ENCODE results near the gene NPY. TPM values are rescaled to one million over a fixed set of nuclear protein-coding genes. Genes with fewer than 3 reads are reported as not detected.
A peak's percentile ranks its signal among the peaks of the same experiment; 100 is the strongest.

The NPY gene
- total and polyA plus RNA-seq, 5 experiments from 2014 or later, result not detected

DNA sequence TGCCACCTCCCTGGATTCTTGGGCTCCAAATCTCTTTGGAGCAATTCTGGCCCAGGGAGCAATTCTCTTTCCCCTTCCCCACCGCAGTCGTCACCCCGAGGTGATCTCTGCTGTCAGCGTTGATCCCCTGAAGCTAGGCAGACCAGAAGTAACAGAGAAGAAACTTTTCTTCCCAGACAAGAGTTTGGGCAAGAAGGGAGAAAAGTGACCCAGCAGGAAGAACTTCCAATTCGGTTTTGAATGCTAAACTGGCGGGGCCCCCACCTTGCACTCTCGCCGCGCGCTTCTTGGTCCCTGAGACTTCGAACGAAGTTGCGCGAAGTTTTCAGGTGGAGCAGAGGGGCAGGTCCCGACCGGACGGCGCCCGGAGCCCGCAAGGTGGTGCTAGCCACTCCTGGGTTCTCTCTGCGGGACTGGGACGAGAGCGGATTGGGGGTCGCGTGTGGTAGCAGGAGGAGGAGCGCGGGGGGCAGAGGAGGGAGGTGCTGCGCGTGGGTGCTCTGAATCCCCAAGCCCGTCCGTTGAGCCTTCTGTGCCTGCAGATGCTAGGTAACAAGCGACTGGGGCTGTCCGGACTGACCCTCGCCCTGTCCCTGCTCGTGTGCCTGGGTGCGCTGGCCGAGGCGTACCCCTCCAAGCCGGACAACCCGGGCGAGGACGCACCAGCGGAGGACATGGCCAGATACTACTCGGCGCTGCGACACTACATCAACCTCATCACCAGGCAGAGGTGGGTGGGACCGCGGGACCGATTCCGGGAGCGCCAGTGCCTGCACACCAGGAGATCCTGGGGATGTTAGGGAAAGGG is 913 bp downstream of the NPY start:
- peak in 1 of 2 donors; percentile 15 for ATAC-seq
- Mint-ChIP-seq H3K4me1 (peaks cover 4 to 20% (median 17%) of the 10 kb centered on the region in 4 donors), H3K27me3 (peaks cover 25 to 56% (median 44%) of the 10 kb centered on the region in 5 donors), H3K4me3 (peak overlapping the region; percentile 44 to 86 (median 62)), H3K27ac (no peak overlapping the region), H3K9me3 (no peaks in the 10 kb centered on the region), H3K36me3 (no peaks in the 10 kb centered on the region)
- peak in 1 of 10 donors; percentile 57 for DNase-seq
- POLR2A ChIA-PET, result no interaction called here

DNA sequence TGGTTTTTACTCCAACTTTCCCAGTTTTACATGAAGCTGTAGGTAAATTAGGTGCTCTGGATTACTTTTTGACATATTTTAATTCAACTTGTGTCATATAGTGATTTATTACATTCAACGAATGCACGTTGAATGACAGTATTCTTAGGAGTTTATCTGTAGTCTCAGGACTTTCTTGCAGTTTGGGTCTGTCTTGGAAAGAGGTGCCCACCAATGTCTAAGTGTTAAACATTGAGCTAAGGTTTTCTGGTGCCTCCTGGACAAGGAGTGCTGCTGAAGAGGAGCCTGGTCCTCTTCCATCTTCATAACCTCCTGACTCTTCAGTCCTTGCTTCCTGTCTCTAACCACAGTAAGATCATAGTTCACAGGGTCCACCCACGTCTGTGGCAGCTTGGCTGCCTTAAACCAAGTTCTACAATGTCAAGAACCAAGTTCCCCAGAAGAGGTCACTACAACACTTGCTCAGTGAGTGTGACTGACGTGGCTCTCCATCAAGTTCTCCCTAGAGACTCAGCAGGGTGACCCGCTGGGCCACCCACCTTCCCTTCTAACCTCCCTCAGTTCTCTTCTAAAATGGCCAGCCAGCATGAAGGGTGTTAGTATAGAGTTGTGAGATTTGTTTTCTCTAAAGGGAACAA is 6.1 kb downstream of the NPY start:
- Mint-ChIP-seq H3K4me3 (no peak overlapping the region), H3K27ac (no peak overlapping the region), H3K9me3 (no peaks in the 10 kb centered on the region), H3K27me3 (peaks cover 20 to 43% (median 31%) of the 10 kb centered on the region in 5 donors), H3K4me1 (peaks cover 6 to 12% (median 10%) of the 10 kb centered on the region in 4 donors), H3K36me3 (no peaks in the 10 kb centered on the region)
- ATAC-seq, result peak; percentile 76 to 92
- POLR2A ChIA-PET, result no interaction called here
- DNase-seq, result peak in 7 of 10 donors; percentile 21 to 59 (median 29)

DNA sequence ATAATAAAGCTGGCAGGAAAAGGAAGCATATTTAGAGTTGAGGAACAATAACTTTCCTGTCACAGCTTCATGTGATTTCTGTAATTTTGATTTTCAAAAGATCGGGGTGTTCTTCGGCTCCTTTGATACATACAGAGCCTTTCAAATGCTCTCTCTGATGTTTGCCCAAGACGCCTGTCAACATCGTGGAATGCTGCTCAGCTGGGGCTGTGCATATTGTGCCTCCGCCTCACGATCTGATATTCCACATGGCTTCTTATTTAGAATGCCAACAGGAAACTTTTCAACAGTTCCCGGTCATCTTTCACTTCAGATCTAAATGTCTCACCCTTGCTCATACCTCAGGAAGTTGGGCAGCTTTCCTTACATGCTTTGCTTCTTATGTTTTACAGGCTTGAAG is 7.3 kb downstream of the NPY start:
- POLR2A ChIA-PET, result no interaction called here
- ATAC-seq, result no peak
- H3K9me3 Mint-ChIP-seq, result no peaks in the 10 kb centered on the region
- no peak overlapping the region for H3K27ac Mint-ChIP-seq
- no peak overlapping the region for H3K4me3 Mint-ChIP-seq
- H3K4me1 Mint-ChIP-seq, result peaks cover 6 to 8% (median 6%) of the 10 kb centered on the region in 4 donors
- no peaks in the 10 kb centered on the region for H3K36me3 Mint-ChIP-seq
- peaks cover 19 to 35% (median 23%) of the 10 kb centered on the region in 5 donors for H3K27me3 Mint-ChIP-seq
- no peak for DNase-seq

DNA sequence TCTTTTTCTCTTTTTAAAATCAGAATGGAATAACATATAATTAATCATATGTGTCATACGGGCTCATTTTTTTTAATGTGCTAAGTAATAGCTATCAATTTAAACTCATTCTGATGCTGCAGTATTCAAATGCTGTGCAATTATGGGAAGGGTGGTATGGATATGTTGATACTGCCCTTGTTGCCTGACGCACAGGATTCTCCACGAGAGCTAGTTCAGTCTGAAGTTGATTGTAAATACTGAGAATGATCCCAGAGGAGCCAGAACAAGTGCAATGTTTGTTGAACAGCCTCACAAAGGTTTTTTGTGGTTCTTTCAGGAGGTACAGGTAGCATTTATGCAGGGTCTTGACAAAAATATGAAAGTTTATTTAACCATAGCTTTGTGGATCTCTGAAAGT is 13.4 kb downstream of the NPY start:
- ATAC-seq (no peak), DNase-seq (no peak)
- peaks cover 0 to 17% (median 6%) of the 10 kb centered on the region in 9 donors for H3K9me3 Mint-ChIP-seq
- POLR2A ChIA-PET, result no interaction called here
- peaks cover 0 to 12% (median 0%) of the 10 kb centered on the region in 3 donors for H3K36me3 Mint-ChIP-seq
- peaks cover 0 to 3% (median 0%) of the 10 kb centered on the region in 4 donors for H3K4me1 Mint-ChIP-seq
- no peak overlapping the region for H3K4me3 Mint-ChIP-seq
- H3K27ac Mint-ChIP-seq, result no peak overlapping the region
- H3K27me3 Mint-ChIP-seq, result peaks cover 6 to 14% (median 8%) of the 10 kb centered on the region in 5 donors

DNA sequence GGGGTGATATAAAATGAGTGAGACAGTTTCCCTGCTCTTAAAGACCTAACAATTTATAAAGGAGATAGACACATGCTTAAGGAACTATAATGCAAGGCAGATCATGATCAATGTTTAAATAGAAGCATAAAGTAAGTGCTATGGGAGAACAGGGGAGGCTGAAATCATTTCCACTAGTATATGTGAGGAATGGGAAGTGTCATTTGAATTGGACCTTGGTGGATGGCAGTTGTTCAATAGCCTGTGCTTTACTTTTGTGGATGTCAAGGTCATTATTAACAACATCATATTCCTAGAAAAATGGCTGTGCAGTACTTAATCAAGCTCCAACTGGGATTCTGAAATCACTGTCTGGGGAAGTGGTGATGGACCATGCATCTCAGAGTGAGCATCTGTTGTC is 14.7 kb downstream of the NPY start:
- POLR2A ChIA-PET, result no interaction called here
- H3K9me3 Mint-ChIP-seq, result peaks cover 0 to 17% (median 6%) of the 10 kb centered on the region in 9 donors
- no peak overlapping the region for H3K27ac Mint-ChIP-seq
- H3K4me3 Mint-ChIP-seq, result no peak overlapping the region
- DNase-seq (no peak), ATAC-seq (no peak)
- H3K36me3 Mint-ChIP-seq, result peaks cover 0 to 12% (median 0%) of the 10 kb centered on the region in 3 donors
- H3K4me1 Mint-ChIP-seq, result peaks cover 0 to 3% (median 0%) of the 10 kb centered on the region in 4 donors
- H3K27me3 Mint-ChIP-seq, result peaks cover 10 to 19% (median 13%) of the 10 kb centered on the region in 5 donors

DNA sequence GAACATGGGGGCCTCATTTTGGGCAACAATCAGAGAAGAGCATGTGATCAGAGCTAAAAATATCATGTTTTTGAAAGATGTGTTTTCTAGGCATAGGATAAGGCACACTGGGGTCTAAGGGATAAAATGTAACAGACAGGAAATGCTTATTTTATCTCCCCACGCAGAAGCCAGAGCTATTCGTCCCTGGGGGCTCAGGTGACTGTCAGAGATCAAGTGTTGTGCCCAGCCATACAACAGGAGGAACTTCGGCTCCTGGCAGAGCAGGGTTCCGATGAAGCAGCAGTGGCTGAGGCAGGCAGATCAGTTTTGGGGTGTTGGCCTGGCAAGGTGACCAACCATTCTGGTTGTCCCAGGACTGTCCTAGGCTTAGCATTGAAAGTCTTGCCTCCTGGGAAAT is 15.2 kb downstream of the NPY start:
- Mint-ChIP-seq H3K27me3 (peaks cover 12 to 19% (median 17%) of the 10 kb centered on the region in 5 donors), H3K4me1 (peaks cover 0 to 3% (median 0%) of the 10 kb centered on the region in 4 donors), H3K9me3 (peaks cover 0 to 17% (median 6%) of the 10 kb centered on the region in 9 donors), H3K36me3 (peaks cover 0 to 12% (median 0%) of the 10 kb centered on the region in 3 donors), H3K4me3 (no peak overlapping the region), H3K27ac (no peak overlapping the region)
- POLR2A ChIA-PET, result no interaction called here
- no peak for DNase-seq
- no peak for ATAC-seq

DNA sequence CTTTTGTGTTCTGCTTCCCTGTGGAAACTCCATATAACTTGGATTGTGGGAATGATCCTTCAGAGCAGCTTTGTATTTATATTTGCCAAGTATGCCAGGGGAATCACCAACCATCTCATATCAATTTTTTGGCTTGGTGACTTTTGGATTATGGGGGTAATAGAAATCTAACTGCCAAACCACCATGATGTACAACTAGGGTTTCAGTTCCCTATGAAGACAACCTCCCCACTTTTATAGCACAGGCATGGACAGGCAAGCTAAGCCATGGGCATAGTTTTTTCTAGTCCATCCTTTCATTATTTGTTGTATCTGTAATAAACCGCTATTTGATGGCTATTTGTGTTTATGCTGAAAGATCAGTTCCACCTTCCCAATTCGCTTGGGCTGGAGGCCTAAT is 17.7 kb downstream of the NPY start:
- Mint-ChIP-seq H3K4me3 (no peak overlapping the region), H3K4me1 (peaks cover 0 to 3% (median 0%) of the 10 kb centered on the region in 4 donors), H3K27me3 (peaks cover 26 to 34% (median 31%) of the 10 kb centered on the region in 5 donors), H3K36me3 (peaks cover 0 to 12% (median 0%) of the 10 kb centered on the region in 3 donors), H3K9me3 (peaks cover 0 to 17% (median 6%) of the 10 kb centered on the region in 9 donors), H3K27ac (no peak overlapping the region)
- DNase-seq, result no peak
- POLR2A ChIA-PET, result no interaction called here
- no peak for ATAC-seq

DNA sequence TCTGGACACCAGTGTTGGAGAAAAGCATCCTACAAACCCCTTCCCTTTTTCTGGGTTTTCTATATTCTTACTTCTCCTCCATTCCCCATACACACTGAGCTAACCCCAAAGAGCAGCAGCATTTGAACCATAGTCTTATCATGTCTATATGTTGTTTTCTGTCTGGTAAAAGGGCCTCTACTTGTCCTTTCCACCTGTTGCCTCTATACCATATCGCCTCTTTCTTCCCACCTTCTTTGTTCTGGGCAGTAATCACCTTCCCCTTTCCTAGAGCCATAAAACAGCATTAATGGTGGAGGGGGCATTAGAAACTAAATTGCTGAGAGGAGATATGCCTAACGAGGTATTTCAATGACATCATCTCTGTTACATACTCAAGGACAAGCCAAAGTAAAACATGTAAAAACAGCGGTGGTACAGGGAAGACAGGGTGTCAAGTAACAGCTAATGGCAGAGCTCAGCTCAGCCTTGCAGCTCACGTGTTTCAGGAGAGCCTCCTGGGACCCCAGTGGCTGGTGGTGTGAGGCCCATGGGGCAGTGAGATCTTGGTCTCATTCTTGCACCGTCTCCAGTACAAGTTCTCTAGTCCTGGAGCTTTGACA is 20.6 kb downstream of the NPY start:
- H3K36me3 Mint-ChIP-seq, result peaks cover 0 to 12% (median 0%) of the 10 kb centered on the region in 3 donors
- H3K4me1 Mint-ChIP-seq, result no peaks in the 10 kb centered on the region
- no peak overlapping the region for H3K4me3 Mint-ChIP-seq
- ATAC-seq (no peak), DNase-seq (no peak)
- peaks cover 22 to 38% (median 28%) of the 10 kb centered on the region in 5 donors for H3K27me3 Mint-ChIP-seq
- H3K27ac Mint-ChIP-seq, result peak overlapping the region in 1 of 10 donors; percentile 67
- POLR2A ChIA-PET, result no interaction called here
- peaks cover 0 to 17% (median 6%) of the 10 kb centered on the region in 9 donors for H3K9me3 Mint-ChIP-seq

DNA sequence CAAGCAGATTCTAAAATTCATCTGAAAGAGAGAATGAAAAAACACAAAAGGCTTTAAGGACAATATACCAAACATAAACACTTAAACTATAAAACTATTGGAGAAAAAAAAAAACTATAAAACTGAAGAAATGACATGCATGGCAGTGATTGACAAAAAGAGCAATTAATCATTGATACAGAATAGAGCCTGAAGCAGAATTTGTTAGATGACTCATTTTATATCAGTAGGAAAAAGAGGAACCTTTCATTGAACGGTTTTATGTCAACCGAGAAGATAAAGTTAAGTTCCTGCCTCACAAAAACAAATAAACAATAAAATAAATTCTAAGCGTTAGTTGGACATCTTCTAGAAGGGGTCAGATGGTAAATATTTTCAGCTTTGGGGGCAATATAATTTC is 23.3 kb downstream of the NPY start:
- Mint-ChIP-seq H3K27me3 (peaks cover 23 to 37% (median 26%) of the 10 kb centered on the region in 5 donors), H3K9me3 (no peaks in the 10 kb centered on the region), H3K4me1 (no peaks in the 10 kb centered on the region), H3K27ac (no peak overlapping the region), H3K4me3 (no peak overlapping the region), H3K36me3 (no peaks in the 10 kb centered on the region)
- ATAC-seq (no peak), DNase-seq (no peak)
- POLR2A ChIA-PET, result no interaction called here

DNA sequence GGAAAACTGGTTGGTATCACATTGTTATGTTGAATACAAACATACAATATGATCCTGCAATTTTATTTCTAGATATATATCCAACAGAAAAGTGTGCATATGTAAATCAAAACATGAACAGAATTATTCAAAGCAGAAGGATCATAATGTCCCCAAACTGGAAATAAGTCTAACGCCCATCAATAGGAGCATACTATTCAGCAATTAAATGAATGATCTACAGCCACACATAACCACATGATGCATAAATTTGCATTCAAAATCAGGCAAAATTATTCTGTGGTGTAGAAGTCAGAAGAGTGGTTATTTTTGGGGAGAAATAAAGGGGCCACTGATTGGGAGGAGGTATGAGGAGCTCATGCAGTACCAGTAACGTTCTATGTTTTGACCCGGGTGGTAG is 28.6 kb downstream of the NPY start:
- no peaks in the 10 kb centered on the region for H3K4me1 Mint-ChIP-seq
- H3K27me3 Mint-ChIP-seq, result peaks cover 6 to 13% (median 8%) of the 10 kb centered on the region in 5 donors
- H3K27ac Mint-ChIP-seq, result no peak overlapping the region
- DNase-seq (no peak), ATAC-seq (no peak)
- H3K4me3 Mint-ChIP-seq, result no peak overlapping the region
- H3K9me3 Mint-ChIP-seq, result no peaks in the 10 kb centered on the region
- H3K36me3 Mint-ChIP-seq, result no peaks in the 10 kb centered on the region
- POLR2A ChIA-PET, result no interaction called here

DNA sequence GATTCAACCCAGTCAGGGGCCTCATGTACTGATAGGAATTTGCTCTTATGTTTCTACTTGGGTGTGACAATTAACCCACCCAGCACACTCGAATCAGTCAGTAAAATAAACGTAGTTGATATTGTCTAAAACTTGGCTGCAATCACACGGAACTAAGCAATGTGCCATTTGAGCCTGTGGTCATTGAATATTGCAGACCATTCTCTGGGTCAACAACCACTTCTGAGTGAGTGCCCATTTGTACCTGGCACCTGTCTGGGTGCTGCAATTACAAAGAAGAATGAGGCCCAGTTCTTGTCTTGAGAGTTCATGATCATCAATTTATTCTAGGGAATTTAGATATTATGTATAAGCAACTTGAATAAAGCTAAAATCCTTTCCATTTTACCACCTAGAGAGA is 29.8 kb downstream of the NPY start:
- Mint-ChIP-seq H3K27ac (no peak overlapping the region), H3K36me3 (no peaks in the 10 kb centered on the region), H3K9me3 (no peaks in the 10 kb centered on the region), H3K4me3 (no peak overlapping the region), H3K4me1 (no peaks in the 10 kb centered on the region), H3K27me3 (peaks cover 7 to 15% (median 9%) of the 10 kb centered on the region in 5 donors)
- ATAC-seq, result no peak
- POLR2A ChIA-PET, result no interaction called here
- DNase-seq, result no peak

DNA sequence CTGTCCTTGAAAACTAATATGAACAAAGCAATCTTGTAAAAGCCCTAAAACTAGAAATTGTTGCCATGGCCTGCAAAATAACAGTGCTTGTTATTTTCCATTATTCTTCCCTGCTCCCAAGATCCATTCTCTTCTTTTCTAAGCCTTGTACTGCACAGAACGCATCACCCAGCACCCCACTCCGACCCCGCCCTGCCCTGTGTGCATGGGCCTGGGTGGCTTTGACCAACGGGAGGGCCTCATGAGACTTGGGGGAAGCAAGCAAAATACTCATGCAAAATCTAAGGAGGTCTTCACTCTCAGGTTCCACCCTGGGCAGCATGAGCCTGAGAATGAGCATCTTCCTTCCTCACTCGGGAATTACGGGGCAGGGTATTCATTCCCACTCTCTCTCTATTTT is 32.4 kb downstream of the NPY start:
- no peaks in the 10 kb centered on the region for H3K36me3 Mint-ChIP-seq
- no peaks in the 10 kb centered on the region for H3K4me1 Mint-ChIP-seq
- H3K27me3 Mint-ChIP-seq, result peaks cover 7 to 15% (median 10%) of the 10 kb centered on the region in 5 donors
- no peaks in the 10 kb centered on the region for H3K9me3 Mint-ChIP-seq
- H3K27ac Mint-ChIP-seq, result no peak overlapping the region
- DNase-seq (no peak), ATAC-seq (no peak)
- POLR2A ChIA-PET, result no interaction called here
- H3K4me3 Mint-ChIP-seq, result no peak overlapping the region

DNA sequence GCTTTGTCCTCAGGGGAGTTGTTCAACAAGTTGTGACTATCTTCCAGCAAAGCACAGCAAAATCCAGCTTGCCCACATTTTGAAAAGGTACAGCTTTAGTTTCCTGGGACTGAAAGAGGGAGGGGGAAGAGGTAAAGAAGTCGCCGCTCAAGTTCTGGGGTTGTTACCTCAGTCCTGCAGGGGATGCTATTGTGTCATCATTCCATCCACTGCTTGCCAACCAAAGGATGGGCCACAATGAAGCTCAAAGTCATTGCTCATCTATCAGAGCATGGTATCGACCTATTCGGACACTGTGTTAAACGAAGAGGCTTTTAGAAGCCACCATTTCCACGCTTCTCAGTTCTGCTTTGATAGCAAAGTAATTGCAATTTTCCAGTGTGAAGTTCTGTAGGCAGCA is 34.3 kb downstream of the NPY start:
- POLR2A ChIA-PET, result no interaction called here

More for the DNA sequence above, 34.3 kb downstream of the NPY start:
- DNase-seq (no peak), ATAC-seq (no peak)
- Mint-ChIP-seq H3K27ac (no peak overlapping the region), H3K27me3 (peaks cover 7 to 25% (median 15%) of the 10 kb centered on the region in 5 donors), H3K36me3 (no peaks in the 10 kb centered on the region), H3K4me3 (no peak overlapping the region), H3K9me3 (no peaks in the 10 kb centered on the region), H3K4me1 (no peaks in the 10 kb centered on the region)

Data from naive thymus-derived CD8-positive, alpha-beta T cell (primary cell).